ENCODE measurements around the gene BHMT2. TPM values are rescaled to one million over a fixed set of nuclear protein-coding genes. Genes with fewer than 3 reads are reported as not detected.

Gene BHMT2
- total RNA-seq, 4 donors from 2014 or later: 27.6 to 63.4 (median 48.0) TPM

GRCh38 chr5:79062436-79062835, 7.1 kb upstream of the BHMT2 start:
- DNase-seq (ENCODE audit: low spot score in 2 of 2): no peak
- Histone ChIP-seq H3K9me3 (no peaks in the 10 kb centered on the region), H3K4me1 (no peaks in the 10 kb centered on the region), H3K36me3 (no peaks in the 10 kb centered on the region), H3K4me3 (no peak overlapping the region), H3K27ac (no peak overlapping the region), H3K27me3 (no peaks in the 10 kb centered on the region)
- WGBS, 2 donors: 81 to 100% methylated on average over 3 of the region's 3 CpGs
- TF ChIP-seq, protein P1, sequence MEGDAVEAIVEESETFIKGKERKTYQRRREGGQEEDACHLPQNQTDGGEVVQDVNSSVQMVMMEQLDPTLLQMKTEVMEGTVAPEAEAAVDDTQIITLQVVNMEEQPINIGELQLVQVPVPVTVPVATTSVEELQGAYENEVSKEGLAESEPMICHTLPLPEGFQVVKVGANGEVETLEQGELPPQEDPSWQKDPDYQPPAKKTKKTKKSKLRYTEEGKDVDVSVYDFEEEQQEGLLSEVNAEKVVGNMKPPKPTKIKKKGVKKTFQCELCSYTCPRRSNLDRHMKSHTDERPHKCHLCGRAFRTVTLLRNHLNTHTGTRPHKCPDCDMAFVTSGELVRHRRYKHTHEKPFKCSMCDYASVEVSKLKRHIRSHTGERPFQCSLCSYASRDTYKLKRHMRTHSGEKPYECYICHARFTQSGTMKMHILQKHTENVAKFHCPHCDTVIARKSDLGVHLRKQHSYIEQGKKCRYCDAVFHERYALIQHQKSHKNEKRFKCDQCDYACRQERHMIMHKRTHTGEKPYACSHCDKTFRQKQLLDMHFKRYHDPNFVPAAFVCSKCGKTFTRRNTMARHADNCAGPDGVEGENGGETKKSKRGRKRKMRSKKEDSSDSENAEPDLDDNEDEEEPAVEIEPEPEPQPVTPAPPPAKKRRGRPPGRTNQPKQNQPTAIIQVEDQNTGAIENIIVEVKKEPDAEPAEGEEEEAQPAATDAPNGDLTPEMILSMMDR (IDR thresholded peaks at IDR 0.05): no peak
- TF ChIP-seq EP300 (IDR thresholded peaks at IDR 0.05): no peak
- TF ChIP-seq POLR2A (IDR thresholded peaks at IDR 0.05): no peak

DNA sequence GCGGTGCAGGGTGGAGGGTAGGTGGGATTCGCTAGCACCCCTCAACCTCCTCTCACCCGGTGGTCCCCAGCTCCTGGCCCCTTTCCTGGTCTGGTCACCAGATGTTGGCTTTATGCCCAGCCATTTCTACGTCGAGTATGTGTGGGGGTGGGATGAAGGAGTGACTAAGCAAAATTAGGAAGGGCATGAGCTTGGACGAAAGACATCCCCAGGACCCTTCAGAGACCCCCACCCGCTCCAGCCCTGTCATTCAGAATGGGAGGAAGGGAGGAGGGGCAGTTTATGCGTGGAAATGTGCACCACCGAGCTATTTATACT, 742 bp downstream of the BHMT2 start:
- peak in 1 of 2 donors; percentile 26 for DNase-seq (ENCODE audit: low spot score in 2 of 2)
- Histone ChIP-seq H3K9me3 (peaks cover 0 to 12% (median 2%) of the 10 kb centered on the region in 4 donors), H3K4me3 (peak overlapping the region; percentile 18 to 62 (median 28)), H3K36me3 (no peaks in the 10 kb centered on the region), H3K27me3 (peaks cover 0 to 14% of the 10 kb centered on the region in 2 donors), H3K27ac (peak overlapping the region; percentile 38 to 80 (median 58)), H3K4me1 (peaks cover 0 to 14% (median 0%) of the 10 kb centered on the region in 4 donors)
- TF ChIP-seq, protein P1 (IDR thresholded peaks at IDR 0.05): no peak
- TF ChIP-seq POLR2A (IDR thresholded peaks at IDR 0.05) (no peak), EP300 (IDR thresholded peaks at IDR 0.05) (no peak)
- 20 to 22% methylated on average over 9 of the region's 9 CpGs for whole genome bisulfite sequencing, 2 donors

DNA sequence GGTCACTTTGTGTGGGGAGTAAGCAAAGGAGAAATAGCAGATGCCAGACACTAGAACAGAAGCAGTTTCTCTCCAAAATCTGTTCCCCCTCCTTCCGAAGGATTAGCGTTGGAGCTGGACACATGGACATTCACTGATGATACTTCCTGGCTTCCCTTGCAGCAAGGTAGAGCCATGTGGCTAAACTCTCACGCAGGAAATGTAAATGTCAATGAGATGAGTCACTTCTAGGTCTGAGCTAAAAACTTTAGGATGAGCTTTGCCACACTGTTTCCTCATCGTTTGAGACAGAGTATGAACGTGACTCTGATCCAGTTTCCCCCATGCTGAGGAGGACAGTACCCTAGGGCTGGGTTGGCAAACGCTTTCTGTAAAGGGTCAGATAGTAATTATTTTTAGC, 5.1 kb downstream of the BHMT2 start:
- DNase-seq (ENCODE audit: low spot score in 2 of 2): no peak
- TF ChIP-seq, protein P1 (IDR thresholded peaks at IDR 0.05): no peak
- TF ChIP-seq EP300 (IDR thresholded peaks at IDR 0.05) (no peak), POLR2A (IDR thresholded peaks at IDR 0.05) (no peak)
- Histone ChIP-seq H3K36me3 (no peaks in the 10 kb centered on the region), H3K27ac (no peak overlapping the region), H3K9me3 (peaks cover 0 to 12% (median 2%) of the 10 kb centered on the region in 4 donors), H3K4me3 (no peak overlapping the region), H3K4me1 (peaks cover 0 to 10% (median 0%) of the 10 kb centered on the region in 4 donors), H3K27me3 (peaks cover 0 to 8% of the 10 kb centered on the region in 2 donors)
- 77 to 83% methylated on average over 6 of the region's 6 CpGs for WGBS, 2 donors

DNA sequence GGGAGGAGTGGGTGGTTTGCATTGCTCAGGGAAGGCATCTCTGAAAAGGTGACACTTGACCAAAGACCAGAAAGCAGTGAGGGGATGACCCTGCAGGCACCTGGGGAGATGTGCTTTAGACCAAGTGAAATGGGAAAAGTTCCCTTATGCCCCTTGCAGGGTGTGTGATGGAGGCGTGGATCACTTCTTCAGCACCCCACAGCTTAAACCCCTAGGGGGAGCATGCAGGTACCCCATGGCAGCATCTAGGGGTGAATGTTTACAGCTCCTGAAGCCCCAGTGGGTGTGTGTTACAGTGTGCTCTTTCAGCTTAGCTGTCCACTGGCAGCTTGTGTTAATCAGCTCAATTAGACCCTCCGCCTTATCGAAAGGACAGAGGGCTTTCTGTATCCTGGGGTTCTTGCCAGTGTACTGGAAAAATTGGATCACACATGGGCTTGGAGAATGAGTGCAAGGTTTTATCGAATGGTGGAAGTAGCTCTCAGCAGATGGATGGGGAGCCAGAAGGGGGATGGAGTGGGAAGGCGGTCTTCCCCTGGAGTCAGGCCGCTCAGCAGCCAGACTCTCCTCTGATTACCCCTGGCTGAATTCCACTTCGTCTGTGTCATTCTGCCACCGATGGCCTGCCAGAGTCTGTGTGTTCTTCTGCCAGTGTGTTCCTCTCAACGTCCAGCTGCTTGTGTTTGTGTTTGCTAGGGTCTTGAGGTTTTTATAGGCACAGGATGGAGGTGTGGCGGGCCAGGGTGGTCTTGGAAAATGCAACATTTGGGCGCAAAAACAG, 6.3 kb downstream of the BHMT2 start:
- H3K27ac ChIP-seq: no peak overlapping the region

GRCh38 chr5:79076819-79077218, 7.3 kb downstream of the BHMT2 start:
- Histone ChIP-seq H3K9me3 (peaks cover 0 to 12% (median 2%) of the 10 kb centered on the region in 4 donors), H3K27ac (no peak overlapping the region), H3K27me3 (no peaks in the 10 kb centered on the region), H3K36me3 (peaks cover 0 to 13% (median 0%) of the 10 kb centered on the region in 3 donors), H3K4me3 (no peak overlapping the region), H3K4me1 (no peaks in the 10 kb centered on the region)
- TF ChIP-seq EP300 (IDR thresholded peaks at IDR 0.05) (no peak), POLR2A (IDR thresholded peaks at IDR 0.05) (no peak)
- TF ChIP-seq, protein P1 (IDR thresholded peaks at IDR 0.05): no peak
- WGBS, 2 donors: 51 to 67% methylated on average over 4 of the region's 4 CpGs
- no peak for DNase-seq (ENCODE audit: low spot score in 2 of 2)

More for the DNA sequence above, 6.3 kb downstream of the BHMT2 start:
- peaks cover 0 to 12% (median 2%) of the 10 kb centered on the region in 4 donors for H3K9me3 ChIP-seq
- TF ChIP-seq EP300 (IDR thresholded peaks at IDR 0.05) (no peak), POLR2A (IDR thresholded peaks at IDR 0.05) (no peak)
- TF ChIP-seq, protein P1 (IDR thresholded peaks at IDR 0.05): no peak
- no peaks in the 10 kb centered on the region for H3K27me3 ChIP-seq
- H3K4me1 ChIP-seq: no peaks in the 10 kb centered on the region
- peaks cover 0 to 4% (median 0%) of the 10 kb centered on the region in 3 donors for H3K36me3 ChIP-seq
- WGBS, 2 donors: 85 to 87% methylated on average over 11 of the region's 11 CpGs
- H3K4me3 ChIP-seq: no peak overlapping the region
- no peak for DNase-seq (ENCODE audit: low spot score in 2 of 2)

All from tibial nerve (tissue), 4 donors.